ENCODE results near the gene ITM2C.

ITM2C gene

DNA sequence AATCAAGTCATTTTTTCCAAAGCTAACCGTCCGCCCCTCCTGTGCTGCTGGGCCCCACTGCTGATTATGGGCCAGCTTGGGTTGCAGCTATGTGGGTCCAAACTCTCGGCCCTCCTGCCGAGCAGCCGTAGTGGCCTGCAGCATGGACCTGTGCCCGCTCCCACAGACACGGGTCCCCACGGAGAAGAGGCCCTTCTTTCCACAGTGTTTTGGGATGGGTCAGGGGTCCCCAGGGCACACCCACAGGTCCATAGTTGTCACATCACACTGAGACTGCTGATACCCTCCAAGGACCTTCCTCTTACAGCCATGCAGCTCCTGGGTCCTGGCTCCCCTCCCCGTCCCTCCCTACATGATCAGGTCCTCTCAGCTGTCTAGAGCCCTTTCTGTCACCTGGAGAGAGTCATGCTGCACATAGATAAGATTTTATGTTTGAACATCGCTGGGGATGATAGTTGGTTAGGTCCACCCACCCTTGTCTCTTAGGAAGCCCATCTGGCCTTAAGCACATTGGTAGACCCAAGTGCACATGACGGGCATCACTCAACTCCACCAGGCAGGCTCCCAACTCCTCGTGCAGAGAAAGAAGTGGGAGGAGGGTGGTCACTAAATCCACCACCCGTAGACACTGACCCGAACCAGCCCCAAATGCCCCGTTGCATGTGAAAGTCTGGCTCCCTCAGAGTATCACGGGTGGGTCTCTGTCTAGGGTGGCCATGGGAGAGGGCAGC, 42.8 kb downstream of the ITM2C start:
- no peak for DNase-seq (ENCODE audit: low read depth in 2 of 2)

- DNase-seq (ENCODE audit: low read depth in 2 of 2), result no peak
These were observed 43.4 kb downstream of the ITM2C start for GRCh38 chr2:230908092-230908594.

- DNase-seq (ENCODE audit: low read depth in 2 of 2), result peak in 1 of 2 experiments; percentile 14
These were observed 44.0 kb downstream of the ITM2C start for GRCh38 chr2:230908595-230909191.

DNA sequence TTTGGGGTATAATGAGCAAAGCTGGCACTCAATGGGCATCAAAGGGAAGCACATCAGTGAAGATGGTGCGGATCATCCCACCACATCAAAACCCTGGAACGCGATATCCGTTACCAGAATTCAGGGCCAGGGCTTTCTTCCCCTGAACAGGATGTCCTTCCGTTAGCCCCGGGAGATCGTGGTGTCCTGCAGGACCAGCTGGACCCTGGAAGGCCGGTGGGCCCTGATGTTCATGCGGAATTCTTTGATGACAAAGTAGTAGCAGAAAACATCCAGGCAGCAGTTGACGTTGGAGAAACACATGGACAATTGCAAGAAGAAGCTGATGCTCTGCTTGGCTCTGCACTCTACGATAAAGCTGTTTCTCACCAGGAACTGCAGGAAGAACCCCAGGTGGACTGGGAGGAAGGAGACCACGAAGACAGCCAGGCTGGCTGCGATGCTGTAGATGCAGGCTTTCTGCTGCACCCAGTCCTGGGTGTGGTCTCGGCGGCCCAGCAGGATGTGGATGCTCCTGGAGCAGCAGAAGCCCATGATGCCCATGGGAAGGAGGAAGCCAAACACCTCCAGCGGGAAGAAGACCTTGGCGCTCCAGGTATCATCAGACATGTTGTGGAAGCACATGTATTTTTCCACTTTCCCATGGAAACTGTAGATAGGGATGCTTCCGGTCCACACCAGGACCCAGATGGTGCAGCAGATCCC, 45.3 kb downstream of the ITM2C start:
- DNase-seq (ENCODE audit: low read depth in 2 of 2), result no peak

DNA sequence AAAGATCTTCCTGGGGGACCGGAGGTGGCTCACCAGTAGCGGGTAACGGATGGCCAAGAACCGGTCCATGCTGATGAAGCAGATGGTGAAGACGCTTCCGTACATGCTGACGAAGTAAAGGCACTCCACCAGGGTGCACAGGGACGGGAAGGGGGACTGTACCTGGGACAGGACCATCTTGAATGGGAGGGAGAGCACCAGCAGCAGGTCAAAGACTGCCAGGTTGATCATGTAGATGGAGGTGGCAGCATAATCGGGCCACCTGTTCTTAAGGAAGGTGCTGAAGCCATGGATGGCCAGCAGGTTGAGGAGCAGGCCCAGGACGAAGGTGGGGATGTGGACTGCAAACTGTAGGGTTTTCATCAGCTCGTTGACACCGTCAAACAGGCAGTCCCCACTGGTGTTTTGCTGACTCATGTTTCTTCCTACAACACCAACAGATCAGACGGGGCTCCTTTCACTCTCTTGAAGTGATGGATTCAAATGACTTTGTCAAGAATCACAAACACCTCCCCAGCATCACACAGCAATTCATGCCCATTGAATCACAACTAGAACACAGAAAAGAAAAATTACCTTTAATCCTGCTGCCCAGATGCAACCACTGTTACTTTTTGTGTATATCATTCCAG, 45.9 kb downstream of the ITM2C start:
- DNase-seq (ENCODE audit: low read depth in 2 of 2), result no peak

GRCh38 chr2:230912046-230912445, 47.3 kb downstream of the ITM2C start:
- DNase-seq (ENCODE audit: low read depth in 2 of 2), result no peak

GRCh38 chr2:230912724-230913123, 48.0 kb downstream of the ITM2C start:
- DNase-seq (ENCODE audit: low read depth in 2 of 2), result no peak

DNA sequence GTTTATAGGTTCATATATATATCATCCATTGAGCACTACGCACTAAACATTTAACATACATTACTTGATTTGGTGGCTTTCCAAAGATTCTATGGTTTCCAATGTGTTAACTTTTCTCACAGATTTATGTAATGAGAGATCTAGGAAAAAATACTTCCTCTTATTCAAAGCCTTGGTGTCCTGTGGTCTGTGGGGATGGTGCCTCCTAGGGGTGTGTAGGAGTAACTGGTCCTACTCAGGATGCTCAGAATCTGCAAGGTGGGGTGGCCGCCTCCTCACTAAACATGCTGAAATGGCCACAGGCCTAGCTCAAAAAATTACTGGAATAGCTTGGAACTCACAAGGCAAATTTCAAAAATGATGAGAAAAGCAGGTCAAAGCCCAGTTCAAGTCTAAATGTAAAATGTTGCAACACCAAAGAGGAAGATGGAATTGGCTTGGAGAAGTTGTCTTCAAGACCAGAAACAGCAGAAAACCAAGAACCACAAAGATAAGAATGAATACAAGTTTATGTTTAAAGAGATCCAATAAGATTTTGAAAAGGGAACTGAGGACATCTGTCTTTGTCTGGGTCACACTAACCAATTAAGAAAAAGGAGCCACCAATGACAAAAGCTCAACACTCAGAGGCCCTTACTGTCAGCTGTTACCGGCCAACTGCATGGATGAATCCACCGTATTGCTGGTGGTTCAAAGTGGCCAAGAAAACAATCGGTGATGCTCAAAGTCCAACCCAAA, 48.8 kb downstream of the ITM2C start:
- DNase-seq (ENCODE audit: low read depth in 2 of 2), result no peak

DNA sequence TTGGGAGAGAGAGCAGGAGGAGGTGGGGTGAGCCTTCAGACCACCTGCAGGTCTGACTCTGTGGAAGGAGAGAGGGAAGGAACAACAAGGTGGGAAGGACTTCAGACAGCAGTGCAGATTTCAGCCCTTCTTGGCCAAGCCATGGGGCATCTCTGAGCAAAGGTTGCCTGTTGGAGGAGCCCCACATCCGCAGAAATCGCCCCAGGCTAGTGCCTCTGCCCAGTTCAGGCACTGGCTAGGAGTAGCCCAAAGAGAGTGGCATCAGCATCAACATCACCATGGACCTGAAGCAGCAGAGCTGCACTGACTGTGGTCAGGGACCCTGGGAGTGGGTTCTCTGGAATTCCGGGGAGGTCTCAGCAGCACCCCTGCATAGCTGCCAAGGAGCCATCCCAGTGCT, 50.1 kb downstream of the ITM2C start:
- DNase-seq (ENCODE audit: low read depth in 2 of 2), result no peak

DNA sequence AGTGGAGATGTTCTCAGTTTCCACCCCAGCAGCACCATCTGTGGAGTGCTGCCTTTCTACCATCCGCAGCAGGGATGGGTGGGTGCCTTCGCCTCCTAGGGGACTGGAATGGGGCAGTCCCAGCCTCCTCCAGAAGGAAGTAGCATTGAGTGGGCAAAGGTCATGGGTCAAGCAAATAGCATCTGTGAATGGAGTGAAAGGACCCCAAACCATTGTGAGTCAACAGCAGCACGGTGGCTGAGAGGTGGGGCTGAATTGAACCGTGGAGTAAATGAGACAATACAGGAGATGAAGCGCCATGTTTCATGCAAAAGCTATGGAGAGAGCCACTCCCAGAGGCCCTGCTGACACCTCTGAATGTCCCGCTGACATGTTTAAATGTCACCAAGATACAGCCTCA, 50.6 kb downstream of the ITM2C start:
- DNase-seq (ENCODE audit: low read depth in 2 of 2), result no peak

- DNase-seq (ENCODE audit: low read depth in 2 of 2), result no peak
These were observed 51.5 kb downstream of the ITM2C start for GRCh38 chr2:230916218-230916617.

- DNase-seq (ENCODE audit: low read depth in 2 of 2), result no peak
These were observed 54.5 kb downstream of the ITM2C start for GRCh38 chr2:230919240-230919639.

- no peak for DNase-seq (ENCODE audit: low read depth in 2 of 2)
These were observed 54.9 kb downstream of the ITM2C start for GRCh38 chr2:230919681-230920080.

DNA sequence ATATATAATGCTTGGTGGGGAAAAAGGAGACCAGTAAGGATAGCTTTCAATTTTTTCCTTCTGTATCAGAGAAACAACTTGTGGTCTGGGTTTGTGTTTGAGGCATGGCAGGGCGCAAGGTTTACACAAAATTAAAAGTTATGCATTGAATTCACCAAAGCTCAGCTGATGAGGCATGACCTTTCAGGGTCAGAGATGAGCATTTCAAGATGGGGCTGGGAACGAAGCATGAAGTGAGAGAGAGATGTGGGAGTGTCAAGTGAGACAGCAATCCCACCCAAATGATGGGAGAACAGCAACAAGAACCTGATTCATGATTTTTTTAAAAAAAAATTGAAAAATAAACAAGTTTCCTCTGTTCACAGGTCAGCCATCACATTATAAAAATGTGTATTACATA, 55.4 kb downstream of the ITM2C start:
- no peak for DNase-seq (ENCODE audit: low read depth in 2 of 2)

DNA sequence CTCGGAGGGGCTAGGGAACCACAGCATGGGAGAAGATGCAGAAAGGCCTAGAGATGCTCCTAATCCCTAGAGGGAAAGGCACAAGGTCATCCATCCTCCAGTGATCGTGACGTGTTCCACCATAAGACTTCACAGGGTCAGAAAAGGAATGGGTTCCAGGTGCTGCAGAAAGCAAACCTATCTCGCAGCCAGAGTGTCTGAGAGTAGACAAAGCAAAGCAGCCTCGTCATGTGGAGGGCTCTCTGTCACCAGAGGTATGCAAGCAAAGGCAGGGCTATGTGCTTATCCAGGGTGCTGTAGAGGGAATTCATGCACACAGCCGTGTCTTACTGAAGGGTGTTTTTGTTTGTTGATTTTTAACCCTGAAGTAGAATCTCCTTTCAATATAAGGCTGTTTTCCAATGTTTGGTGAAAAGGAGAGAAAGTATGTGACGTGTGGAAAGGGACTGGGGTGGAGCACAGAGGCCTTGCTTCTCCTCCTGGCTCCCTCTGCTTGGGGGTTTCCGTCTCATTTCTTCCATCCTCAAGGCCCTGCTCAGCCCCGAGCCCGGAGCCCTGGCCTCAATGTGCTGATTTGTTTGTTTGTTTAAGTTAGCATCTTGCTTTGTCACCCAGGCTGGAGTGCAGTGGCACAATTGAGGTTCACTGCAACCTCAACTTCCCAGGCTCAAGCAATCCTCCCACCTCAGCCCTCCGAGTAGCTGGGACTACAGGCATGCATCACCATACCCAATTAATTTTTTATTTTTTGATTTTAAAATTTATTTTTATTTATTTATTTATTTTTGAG, 57.3 kb downstream of the ITM2C start:
- DNase-seq (ENCODE audit: low read depth in 2 of 2), result no peak

GRCh38 chr2:230922951-230923717, 58.4 kb downstream of the ITM2C start:
- no peak for DNase-seq (ENCODE audit: low read depth in 2 of 2)

GRCh38 chr2:230924092-230924469, 59.3 kb downstream of the ITM2C start:
- DNase-seq (ENCODE audit: low read depth in 2 of 2), result no peak

GRCh38 chr2:230924470-230925341, 60.0 kb downstream of the ITM2C start, which contains the start of gene GPR55:
TSS of gene GPR55 (minus strand) at chr2:230925242. CDS start at chr2:230910962, 14,280 bp downstream.
- no peak for DNase-seq (ENCODE audit: low read depth in 2 of 2)

DNA sequence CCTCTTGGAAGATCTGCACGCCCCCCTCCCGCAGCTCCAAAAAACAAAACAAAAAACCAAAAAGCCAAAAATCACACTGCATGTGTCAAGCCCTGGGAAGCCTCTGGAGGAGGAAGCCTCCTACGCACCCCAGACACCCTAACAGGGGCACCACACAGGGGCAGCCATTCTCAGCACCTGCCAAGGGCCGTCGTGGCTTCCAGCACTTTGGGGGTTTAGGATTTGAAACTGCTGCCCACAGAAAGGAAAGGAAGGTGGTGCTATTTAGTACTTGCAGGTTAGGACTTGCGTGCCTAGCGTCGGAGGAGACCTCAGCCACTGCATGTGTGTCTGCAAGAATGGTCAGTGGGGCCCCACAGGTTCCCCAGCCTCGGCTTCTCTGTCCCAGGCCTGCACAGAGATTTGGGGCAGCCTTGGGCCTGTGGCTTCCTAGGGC, 60.7 kb downstream of the ITM2C start:
- no peak for DNase-seq (ENCODE audit: low read depth in 2 of 2)
